Cerebellar nuclear complex (tissue), 1 donor: ENCODE results near the gene RIC8B.

Experiments
- DNase-seq, 2 experiments: peaks; one replicate each; lab custom pipeline; 2025; lab: John Stamatoyannopoulos, UW

Gene RIC8B

DNA sequence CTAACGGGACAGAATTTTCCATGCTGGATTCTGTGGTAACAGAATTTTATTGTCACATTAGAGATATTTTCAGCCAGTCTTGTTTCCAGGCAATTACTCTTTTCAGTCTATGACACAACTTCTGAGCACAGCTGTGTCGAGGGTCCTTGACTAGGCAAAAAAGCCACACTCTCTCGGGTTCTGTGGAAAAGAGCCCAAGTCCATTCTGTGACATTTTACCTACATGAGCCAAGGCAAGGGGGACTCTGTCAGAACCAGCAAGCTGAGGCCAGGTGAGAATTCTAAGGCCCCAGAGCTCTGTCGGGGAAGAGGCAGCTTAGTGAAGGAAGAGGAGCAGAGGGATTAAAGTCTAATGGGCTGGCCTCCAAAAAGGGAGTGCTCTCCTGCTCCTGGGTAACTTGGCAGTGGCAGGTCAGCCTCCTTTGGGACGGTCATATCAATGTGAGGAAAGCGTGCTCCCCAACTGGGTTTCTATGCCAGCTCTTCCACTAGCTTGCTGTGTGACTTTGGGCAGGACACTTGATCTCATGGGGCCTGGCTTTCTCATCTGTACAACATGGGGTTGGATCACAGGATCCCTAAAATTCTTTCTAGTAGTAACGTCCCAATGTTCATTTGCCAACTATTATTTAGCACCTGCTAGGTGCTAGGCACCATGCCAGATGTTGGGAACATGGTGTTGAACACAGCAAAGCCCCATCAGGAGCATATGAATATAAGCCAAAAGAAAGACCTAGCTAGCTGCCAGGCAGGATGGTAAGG lies 16.0 kb upstream of the RIC8B start:
- no peak for DNase-seq

DNA sequence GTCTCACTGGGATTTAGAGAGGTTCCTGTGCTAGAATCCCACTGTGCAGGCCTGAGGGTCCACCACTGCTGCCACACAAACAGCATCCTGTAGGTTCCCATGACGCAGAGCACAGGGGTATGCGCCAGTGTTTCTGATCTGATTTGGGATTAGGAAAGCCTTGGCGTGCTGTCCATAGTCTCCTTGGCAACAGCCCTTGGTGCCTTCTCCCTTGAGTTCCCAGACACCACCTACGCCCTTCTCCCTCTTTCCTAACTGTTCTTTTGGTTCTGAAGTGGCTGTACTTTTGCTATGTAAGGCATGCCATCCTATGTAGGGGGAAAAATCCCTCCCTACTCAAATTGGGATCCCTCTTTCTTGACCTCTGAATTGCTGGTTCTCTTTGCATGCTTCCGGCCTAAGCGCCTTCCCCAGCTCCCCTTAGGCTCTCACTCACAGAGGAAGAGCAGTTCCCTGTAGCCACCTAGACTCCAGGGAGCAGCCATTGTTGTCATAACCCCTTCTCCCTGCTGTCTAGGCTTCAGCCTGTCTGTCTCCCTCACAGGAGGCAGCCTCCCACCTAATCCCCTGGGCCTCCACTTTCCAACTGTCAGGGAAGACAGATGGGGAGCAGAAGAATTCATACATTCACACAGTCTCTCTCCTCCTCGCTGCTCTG lies 14.8 kb upstream of the RIC8B start:
- DNase-seq: no peak

- DNase-seq: no peak
These were observed 14.3 kb upstream of the RIC8B start for GRCh38 chr12:106760184-106760531.

DNA sequence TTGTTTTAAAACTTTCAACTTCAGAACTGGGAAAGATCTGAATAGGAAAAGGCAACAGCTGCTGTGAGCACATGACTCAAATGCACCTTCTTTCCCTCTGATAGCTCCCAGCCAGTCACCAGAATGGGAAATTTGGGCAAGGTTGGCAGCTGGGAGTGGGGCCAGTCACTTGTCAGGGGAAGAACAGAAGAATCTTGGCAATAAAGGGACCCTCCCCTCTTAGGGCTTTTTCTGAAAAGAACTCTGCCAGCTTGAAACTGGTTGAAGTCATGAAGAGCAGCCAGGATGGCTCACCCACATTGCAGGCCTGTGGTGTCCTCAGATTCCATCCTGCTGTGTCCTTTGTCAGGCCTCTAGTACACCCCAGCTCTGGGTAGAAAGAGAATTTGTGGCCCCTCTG lies 10.3 kb upstream of the RIC8B start:
- DNase-seq: no peak

DNA sequence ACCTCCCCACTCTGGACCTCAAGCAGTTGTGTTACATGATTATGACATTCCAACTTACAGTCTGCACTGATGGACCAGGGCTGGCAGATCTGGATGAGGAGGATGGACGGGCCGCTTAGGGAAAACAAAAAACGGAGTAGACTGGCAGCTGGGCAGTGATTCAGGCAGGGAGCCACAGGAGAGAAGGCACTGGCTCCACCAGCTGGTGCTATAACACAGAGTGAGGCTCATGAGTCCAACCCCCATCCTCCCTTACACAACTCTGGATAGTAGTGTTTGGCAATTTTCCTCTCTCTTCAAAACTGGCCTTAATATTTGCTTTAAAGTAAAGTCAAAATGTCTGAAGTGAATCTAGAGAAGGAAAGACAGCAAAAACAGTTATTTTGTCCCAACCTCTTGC lies 9.7 kb upstream of the RIC8B start:
- no peak for DNase-seq

- no peak for DNase-seq
These were observed 8.1 kb upstream of the RIC8B start for GRCh38 chr12:106766393-106766826.

- DNase-seq: no peak
These were observed 7.3 kb upstream of the RIC8B start for GRCh38 chr12:106767206-106767605.

DNA sequence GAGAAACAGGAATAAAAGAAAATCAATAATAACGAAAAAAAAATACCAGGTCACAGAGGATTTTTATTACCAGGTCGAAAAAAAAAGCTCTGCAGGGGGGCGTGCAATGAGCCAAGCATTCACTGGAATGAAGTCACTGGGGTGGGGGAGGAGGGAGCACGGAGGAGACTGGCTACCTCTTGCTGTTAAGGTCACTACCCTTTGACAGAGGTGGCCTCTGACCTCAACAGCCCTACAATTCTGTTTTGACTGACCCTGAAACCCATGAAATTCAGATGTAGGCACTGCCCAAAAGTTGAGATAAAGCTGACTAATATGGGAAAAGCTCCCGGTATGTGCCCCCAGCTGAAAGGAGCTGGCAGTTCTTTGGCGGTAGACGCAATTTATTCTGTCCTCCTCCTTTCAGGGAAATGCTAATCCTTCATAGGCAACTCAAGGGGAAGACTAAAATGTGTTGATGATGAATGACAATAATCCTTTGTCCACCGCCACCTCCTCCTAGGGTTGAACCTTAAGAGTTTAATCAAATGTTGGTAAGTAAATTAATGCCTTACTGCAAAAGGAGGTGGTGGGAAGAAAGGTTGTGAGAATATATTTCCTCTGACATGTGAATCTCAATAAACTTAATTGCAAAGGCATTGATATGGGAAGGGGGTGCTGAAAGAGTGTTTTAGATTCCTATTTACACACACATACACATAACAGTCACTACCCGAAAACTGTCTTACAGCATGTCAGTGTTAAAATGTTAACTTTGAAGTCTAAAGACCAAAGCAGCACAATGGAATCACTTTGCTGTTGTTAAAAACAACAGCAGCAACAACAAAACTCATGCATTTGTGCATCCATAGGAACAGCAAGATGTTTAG lies 6.3 kb upstream of the RIC8B start:
- no peak for DNase-seq

- DNase-seq: no peak
These were observed 5.4 kb upstream of the RIC8B start for GRCh38 chr12:106769078-106769477.

DNA sequence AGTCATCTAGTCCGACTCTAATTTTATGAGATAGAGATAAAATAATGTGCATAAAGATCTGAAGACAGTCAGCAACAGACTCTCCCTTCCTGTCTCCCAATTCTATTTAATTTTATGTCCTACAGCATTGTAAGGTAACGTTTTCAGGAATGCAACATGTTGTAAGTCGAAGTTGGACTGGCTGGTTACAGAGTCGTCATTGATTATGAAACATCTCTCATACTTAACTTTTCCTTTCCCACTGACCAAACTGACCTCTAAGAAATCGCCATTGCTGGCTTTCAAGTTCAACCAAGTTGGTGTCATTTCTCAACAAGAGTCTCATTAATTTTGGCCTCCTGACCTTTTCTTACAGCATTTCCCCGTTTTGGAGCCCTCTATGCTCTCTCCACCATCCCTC lies 4.9 kb upstream of the RIC8B start:
- DNase-seq: no peak

DNA sequence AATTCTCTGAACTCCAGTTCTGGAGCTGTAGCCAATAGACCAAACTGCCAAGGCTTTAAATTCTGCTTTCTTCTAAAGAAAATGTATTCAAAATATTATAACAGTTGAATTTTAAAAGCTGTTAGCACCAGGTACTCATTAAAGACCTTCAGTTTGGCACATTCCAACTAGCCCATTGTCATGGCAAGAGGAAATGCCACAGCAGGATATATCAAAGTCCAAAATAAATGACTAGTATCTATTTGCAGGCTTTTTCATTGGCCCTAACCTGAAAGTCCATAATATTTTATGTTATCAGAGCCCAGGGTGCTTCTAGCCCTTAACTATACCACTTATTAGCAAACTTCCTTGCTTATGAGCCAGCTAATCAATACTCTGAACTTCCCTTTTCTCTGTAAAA lies 3.1 kb upstream of the RIC8B start:
- DNase-seq: no peak

DNA sequence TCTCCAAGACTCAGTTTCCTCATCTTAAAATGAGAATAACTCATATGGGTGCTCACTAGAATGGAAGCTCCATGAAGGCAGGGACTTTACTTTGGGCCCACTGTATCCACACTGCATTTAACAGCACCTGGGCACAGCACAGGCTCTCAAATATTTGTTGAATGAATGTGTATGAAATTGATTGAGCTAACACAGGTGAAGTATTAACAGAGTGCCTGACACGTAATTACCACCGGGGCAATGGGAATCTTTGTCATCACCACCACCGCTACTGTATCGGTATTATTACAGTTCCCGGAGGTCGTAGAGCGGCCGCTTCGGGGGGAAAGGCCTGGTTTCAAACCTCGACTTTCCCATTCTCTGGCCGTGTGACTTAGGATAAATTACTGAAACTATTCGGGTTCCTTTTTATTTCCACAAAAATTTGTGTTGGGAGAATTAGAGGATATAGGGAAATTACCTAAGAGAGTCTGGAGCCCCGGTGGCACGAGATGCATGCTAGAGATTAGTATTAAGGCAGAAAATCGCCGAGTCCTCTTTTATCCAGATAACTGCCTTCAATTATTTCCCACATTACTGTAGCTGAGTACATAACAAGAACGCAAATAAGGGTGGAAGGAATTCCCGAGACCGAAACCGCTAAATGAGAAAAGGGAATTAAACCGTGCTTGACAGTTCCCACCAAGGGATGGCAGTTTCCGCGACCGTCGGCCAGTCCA lies 1.0 kb upstream of the RIC8B start:
- no peak for DNase-seq

- no peak for DNase-seq
These were observed 484 bp downstream of the RIC8B start for GRCh38 chr12:106774808-106775524.

GRCh38 chr12:106776897-106777296 lies 2.4 kb downstream of the RIC8B start:
- DNase-seq: no peak

DNA sequence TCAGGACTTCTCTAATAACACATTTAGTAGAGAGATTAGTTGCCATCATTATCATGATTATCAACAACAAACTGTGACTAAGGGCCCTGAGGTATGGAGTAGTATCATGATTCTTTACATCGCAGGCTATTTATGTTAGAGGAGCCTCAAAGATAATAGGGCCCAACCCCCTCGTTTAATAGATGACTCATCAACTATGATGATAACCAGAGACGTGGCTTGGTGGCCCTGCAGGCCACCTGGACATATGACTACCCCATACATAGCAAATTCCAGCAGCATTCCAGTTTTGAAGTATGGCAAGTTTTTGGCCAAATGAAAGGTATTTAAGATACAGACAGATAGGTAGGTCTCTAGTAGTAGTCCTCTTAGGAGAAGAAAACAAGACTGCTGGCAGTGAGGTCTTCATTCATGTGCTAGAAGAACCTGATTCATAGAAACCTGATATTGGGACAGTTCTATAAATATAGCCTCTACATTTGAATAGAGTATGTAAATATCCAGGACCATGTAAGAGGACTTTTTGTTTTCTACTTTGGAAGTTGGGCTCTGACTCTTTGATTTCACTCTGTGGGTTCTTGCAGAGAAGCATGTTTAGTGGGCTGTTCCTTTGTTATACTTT lies 5.6 kb downstream of the RIC8B start:
- no peak for DNase-seq

DNA sequence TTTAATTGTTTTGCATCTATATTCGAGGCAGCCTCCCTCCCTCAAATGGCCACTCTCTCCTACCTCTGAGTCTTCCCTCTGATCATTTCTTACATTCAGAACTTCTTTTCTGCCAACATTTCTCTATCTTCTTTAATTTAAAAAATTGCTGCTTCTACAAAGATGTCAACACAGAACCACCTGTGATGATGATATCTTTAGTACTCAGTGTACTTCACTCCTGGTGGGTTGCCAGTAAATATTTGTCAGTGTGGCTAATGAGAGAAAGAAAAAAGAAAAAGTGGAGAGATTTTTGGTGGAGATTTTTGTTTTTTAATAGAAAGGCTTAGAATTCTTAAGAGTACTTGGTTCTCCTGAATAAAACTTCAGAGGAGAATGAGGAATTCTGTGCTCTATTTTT lies 8.1 kb downstream of the RIC8B start:
- no peak for DNase-seq

- no peak for DNase-seq
These were observed 9.0 kb downstream of the RIC8B start for GRCh38 chr12:106783515-106783914.

DNA sequence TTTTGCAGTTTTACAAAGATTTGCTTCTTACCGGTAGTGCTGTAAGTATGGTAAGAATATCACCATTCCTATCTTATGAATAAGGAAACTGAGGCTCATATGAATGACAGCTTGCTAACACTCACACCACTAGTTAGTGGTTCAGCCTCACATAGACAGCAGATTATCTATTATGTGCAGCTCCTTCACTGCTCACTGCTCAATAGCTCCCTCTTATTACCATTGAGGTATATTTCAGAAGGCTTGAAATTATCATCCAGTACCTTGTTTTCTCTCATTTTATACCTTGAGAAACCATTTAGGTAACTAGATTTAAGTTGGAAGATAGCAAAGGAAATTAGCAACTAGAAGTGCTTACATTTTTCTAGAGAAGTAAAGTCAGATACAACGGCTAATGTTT lies 15.5 kb downstream of the RIC8B start:
- no peak for DNase-seq

GRCh38 chr12:106791531-106791930 lies 17.0 kb downstream of the RIC8B start:
- no peak for DNase-seq

GRCh38 chr12:106794369-106794768 lies 19.9 kb downstream of the RIC8B start:
- no peak for DNase-seq

DNA sequence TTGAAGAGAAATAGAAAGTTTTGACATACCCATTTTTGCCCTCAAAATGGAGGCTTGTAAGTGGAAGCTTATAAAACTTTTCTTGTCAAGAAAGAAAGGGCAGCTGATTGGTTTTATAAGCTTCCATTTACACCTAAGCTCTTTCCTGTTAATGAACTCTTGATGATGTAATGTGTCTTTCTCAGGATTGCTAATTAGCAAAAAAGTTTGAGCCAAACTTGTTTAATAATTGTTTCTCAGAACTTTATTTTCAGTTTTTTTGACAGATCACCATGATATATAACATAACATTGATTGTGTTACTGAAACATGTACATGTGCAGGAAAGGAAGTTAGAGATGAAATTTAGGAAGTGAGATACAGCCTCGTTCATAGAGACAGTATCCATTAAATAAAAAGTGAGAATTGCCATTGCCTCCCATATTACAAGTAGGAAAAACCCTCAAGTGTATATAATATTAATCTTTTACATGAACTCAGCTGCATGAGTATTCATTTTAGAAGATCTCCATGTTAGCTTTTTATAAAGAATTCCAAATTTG lies 26.8 kb downstream of the RIC8B start:
- no peak for DNase-seq
